ENCODE data around the gene EIF4A3.

The EIF4A3 gene

GRCh38 chr17:80182118-80182844, 35.4 kb upstream of the EIF4A3 start:
- no peaks in the 10 kb centered on the region for H3K4me1 Mint-ChIP-seq (ENCODE audit: low read depth)
- no peak for DNase-seq
- no peaks in the 10 kb centered on the region for H3K36me3 Mint-ChIP-seq (ENCODE audit: low read depth)
- no peak overlapping the region for H3K27ac Mint-ChIP-seq
- H3K9me3 Mint-ChIP-seq = no peaks in the 10 kb centered on the region
- H3K4me3 Mint-ChIP-seq = no peak overlapping the region
- no peaks in the 10 kb centered on the region for H3K27me3 Mint-ChIP-seq

GRCh38 chr17:80181431-80181830, 34.5 kb upstream of the EIF4A3 start:
- Mint-ChIP-seq H3K4me3 (no peak overlapping the region), H3K27me3 (no peaks in the 10 kb centered on the region), H3K4me1 (ENCODE audit: low read depth) (no peaks in the 10 kb centered on the region), H3K27ac (no peak overlapping the region), H3K9me3 (no peaks in the 10 kb centered on the region), H3K36me3 (ENCODE audit: low read depth) (no peaks in the 10 kb centered on the region)
- DNase-seq = no peak

GRCh38 chr17:80180192-80180591, 33.3 kb upstream of the EIF4A3 start:
- H3K4me3 Mint-ChIP-seq = no peak overlapping the region
- H3K4me1 Mint-ChIP-seq (ENCODE audit: low read depth) = no peaks in the 10 kb centered on the region
- no peak overlapping the region for H3K27ac Mint-ChIP-seq
- H3K9me3 Mint-ChIP-seq = no peaks in the 10 kb centered on the region
- DNase-seq = no peak
- H3K27me3 Mint-ChIP-seq = no peaks in the 10 kb centered on the region
- H3K36me3 Mint-ChIP-seq (ENCODE audit: low read depth) = no peaks in the 10 kb centered on the region

- no peak overlapping the region for H3K4me3 Mint-ChIP-seq
- no peaks in the 10 kb centered on the region for H3K36me3 Mint-ChIP-seq (ENCODE audit: low read depth)
- H3K9me3 Mint-ChIP-seq = no peaks in the 10 kb centered on the region
- H3K4me1 Mint-ChIP-seq (ENCODE audit: low read depth) = no peaks in the 10 kb centered on the region
- H3K27me3 Mint-ChIP-seq = no peaks in the 10 kb centered on the region
- no peak overlapping the region for H3K27ac Mint-ChIP-seq
- no peak for DNase-seq
Observed at GRCh38 chr17:80177986-80178595, 31.2 kb upstream of the EIF4A3 start.

- Mint-ChIP-seq H3K4me3 (no peak overlapping the region), H3K36me3 (ENCODE audit: low read depth) (no peaks in the 10 kb centered on the region), H3K4me1 (ENCODE audit: low read depth) (no peaks in the 10 kb centered on the region), H3K27ac (no peak overlapping the region), H3K27me3 (no peaks in the 10 kb centered on the region), H3K9me3 (no peaks in the 10 kb centered on the region)
- no peak for DNase-seq
Observed at GRCh38 chr17:80176757-80177156, 29.8 kb upstream of the EIF4A3 start.

- no peaks in the 10 kb centered on the region for H3K4me1 Mint-ChIP-seq (ENCODE audit: low read depth)
- H3K27ac Mint-ChIP-seq = no peak overlapping the region
- DNase-seq = no peak
- H3K36me3 Mint-ChIP-seq (ENCODE audit: low read depth) = no peaks in the 10 kb centered on the region
- H3K9me3 Mint-ChIP-seq = no peaks in the 10 kb centered on the region
- no peak overlapping the region for H3K4me3 Mint-ChIP-seq
- H3K27me3 Mint-ChIP-seq = no peaks in the 10 kb centered on the region
Observed at GRCh38 chr17:80173916-80174315, 27.0 kb upstream of the EIF4A3 start.

- DNase-seq = no peak
- no peaks in the 10 kb centered on the region for H3K4me1 Mint-ChIP-seq (ENCODE audit: low read depth)
- H3K9me3 Mint-ChIP-seq = no peaks in the 10 kb centered on the region
- H3K27me3 Mint-ChIP-seq = no peaks in the 10 kb centered on the region
- H3K36me3 Mint-ChIP-seq (ENCODE audit: low read depth) = no peaks in the 10 kb centered on the region
- no peak overlapping the region for H3K4me3 Mint-ChIP-seq
- H3K27ac Mint-ChIP-seq = no peak overlapping the region
Observed at GRCh38 chr17:80173126-80173525, 26.2 kb upstream of the EIF4A3 start.

- Mint-ChIP-seq H3K27ac (no peak overlapping the region), H3K27me3 (no peaks in the 10 kb centered on the region), H3K4me3 (no peak overlapping the region), H3K9me3 (no peaks in the 10 kb centered on the region), H3K36me3 (ENCODE audit: low read depth) (no peaks in the 10 kb centered on the region), H3K4me1 (ENCODE audit: low read depth) (no peaks in the 10 kb centered on the region)
- DNase-seq = no peak
Observed at GRCh38 chr17:80171681-80172080, 24.8 kb upstream of the EIF4A3 start.

GRCh38 chr17:80169784-80170500, 23.0 kb upstream of the EIF4A3 start, which contains the start of gene CARD14:
Gene CARD14, plus strand, starts transcription at chr17:80170030. Its CDS starts 11,409 bp downstream, at chr17:80181439.
- Mint-ChIP-seq H3K4me1 (ENCODE audit: low read depth) (no peaks in the 10 kb centered on the region), H3K27ac (no peak within 1 kb of the TSS), H3K36me3 (ENCODE audit: low read depth) (no peaks in the 10 kb centered on the region), H3K4me3 (no peak within 1 kb of the TSS), H3K9me3 (no peaks in the 10 kb centered on the region), H3K27me3 (no peaks in the 10 kb centered on the region)
- DNase-seq = no peak

- Mint-ChIP-seq H3K36me3 (ENCODE audit: low read depth) (no peaks in the 10 kb centered on the region), H3K27me3 (peaks cover 4% of the 10 kb centered on the region), H3K4me1 (ENCODE audit: low read depth) (no peaks in the 10 kb centered on the region), H3K4me3 (no peak overlapping the region), H3K9me3 (no peaks in the 10 kb centered on the region), H3K27ac (no peak overlapping the region)
- DNase-seq = no peak
Observed at GRCh38 chr17:80169107-80169506, 22.2 kb upstream of the EIF4A3 start.

- no peaks in the 10 kb centered on the region for H3K36me3 Mint-ChIP-seq (ENCODE audit: low read depth)
Observed at GRCh38 chr17:80168371-80168770, 21.4 kb upstream of the EIF4A3 start.

GRCh38 chr17:80166446-80166845, 19.5 kb upstream of the EIF4A3 start:
- Mint-ChIP-seq H3K9me3 (no peaks in the 10 kb centered on the region), H3K36me3 (ENCODE audit: low read depth) (no peaks in the 10 kb centered on the region), H3K4me3 (no peak overlapping the region), H3K27ac (no peak overlapping the region), H3K4me1 (ENCODE audit: low read depth) (no peaks in the 10 kb centered on the region), H3K27me3 (peaks cover 12% of the 10 kb centered on the region)
- DNase-seq = no peak

More at GRCh38 chr17:80168371-80168770, 21.4 kb upstream of the EIF4A3 start:
- no peaks in the 10 kb centered on the region for H3K9me3 Mint-ChIP-seq
- DNase-seq = no peak
- no peak overlapping the region for H3K4me3 Mint-ChIP-seq
- H3K27ac Mint-ChIP-seq = no peak overlapping the region
- peaks cover 4% of the 10 kb centered on the region for H3K27me3 Mint-ChIP-seq
- no peaks in the 10 kb centered on the region for H3K4me1 Mint-ChIP-seq (ENCODE audit: low read depth)

- no peaks in the 10 kb centered on the region for H3K4me1 Mint-ChIP-seq (ENCODE audit: low read depth)
- no peak for DNase-seq
- no peaks in the 10 kb centered on the region for H3K36me3 Mint-ChIP-seq (ENCODE audit: low read depth)
- H3K9me3 Mint-ChIP-seq = no peaks in the 10 kb centered on the region
- H3K27ac Mint-ChIP-seq = no peak overlapping the region
- no peak overlapping the region for H3K4me3 Mint-ChIP-seq
- peaks cover 15% of the 10 kb centered on the region for H3K27me3 Mint-ChIP-seq
Observed at GRCh38 chr17:80164185-80164584, 17.3 kb upstream of the EIF4A3 start.

GRCh38 chr17:80163336-80163735, 16.4 kb upstream of the EIF4A3 start:
- Mint-ChIP-seq H3K36me3 (ENCODE audit: low read depth) (no peaks in the 10 kb centered on the region), H3K27me3 (peaks cover 16% of the 10 kb centered on the region), H3K9me3 (no peaks in the 10 kb centered on the region), H3K4me1 (ENCODE audit: low read depth) (no peaks in the 10 kb centered on the region), H3K27ac (no peak overlapping the region), H3K4me3 (no peak overlapping the region)
- no peak for DNase-seq

- Mint-ChIP-seq H3K9me3 (peaks cover 6% of the 10 kb centered on the region), H3K4me3 (no peak overlapping the region), H3K27me3 (peaks cover 16% of the 10 kb centered on the region), H3K4me1 (ENCODE audit: low read depth) (no peaks in the 10 kb centered on the region), H3K27ac (no peak overlapping the region), H3K36me3 (ENCODE audit: low read depth) (no peaks in the 10 kb centered on the region)
- DNase-seq = no peak
Observed at GRCh38 chr17:80160536-80160935, 13.6 kb upstream of the EIF4A3 start.

Data from activated T-cell treated with anti-CD3 and anti-CD28 coated beads, Interleukin-2, amount 50 U/mL, for 24 hours (primary cell).